ENCODE data around the gene RAB3D.
A peak's percentile ranks its signal among the peaks of the same experiment; 100 is the strongest.
"Not testable (repeated sequence)": the region's sequence is repeated elsewhere in the genome, so short reads cannot be mapped to it uniquely, and the experiment has no call there.

Gene RAB3D, protein sequence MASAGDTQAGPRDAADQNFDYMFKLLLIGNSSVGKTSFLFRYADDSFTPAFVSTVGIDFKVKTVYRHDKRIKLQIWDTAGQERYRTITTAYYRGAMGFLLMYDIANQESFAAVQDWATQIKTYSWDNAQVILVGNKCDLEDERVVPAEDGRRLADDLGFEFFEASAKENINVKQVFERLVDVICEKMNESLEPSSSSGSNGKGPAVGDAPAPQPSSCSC

DNA sequence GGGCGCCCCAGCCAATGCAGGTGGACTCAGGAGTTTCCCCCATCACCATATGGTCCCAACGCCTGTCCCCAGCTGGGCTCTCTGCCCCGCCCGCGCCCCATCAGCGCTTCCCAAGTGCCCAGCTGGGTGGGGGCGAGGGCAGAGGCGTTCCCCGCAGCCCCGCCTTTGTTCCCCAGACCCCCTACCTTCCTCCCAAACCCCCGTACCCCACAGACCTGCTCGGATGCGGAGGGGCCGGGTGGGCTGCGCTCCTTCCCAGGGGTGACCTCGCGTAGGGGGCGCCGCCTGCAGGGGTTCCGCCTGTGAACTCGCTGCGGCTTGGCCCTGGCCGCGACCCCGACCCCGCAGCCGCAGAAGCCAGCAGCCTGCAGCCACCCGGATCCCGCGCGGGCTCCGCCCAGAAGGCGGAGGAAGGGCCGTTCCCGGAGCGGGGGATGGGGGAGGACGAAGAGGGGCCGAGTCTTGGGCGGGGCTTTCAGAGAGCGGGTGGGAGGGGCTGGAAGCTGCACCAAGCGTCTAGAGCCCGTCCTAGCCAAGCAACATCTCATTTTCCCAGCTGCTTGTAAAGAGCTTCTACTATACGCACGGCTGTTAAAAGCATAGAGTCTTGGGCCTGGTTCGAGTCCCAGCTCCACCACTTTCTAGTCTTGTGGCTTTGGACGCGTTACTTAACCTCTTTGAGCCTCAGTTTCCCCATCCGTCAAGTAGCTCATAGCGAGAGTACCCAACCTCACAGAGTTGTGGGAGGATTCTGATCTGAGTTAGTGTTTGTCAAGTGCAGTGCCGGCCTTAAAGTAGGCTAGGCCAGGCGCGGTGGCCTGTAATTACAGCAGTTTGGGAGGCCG lies at the start of gene RAB3D:
TSS of gene RAB3D (minus strand) at position 404 of the 845 bp plus-strand sequence. CDS start 2,258 bp downstream, outside the sequence.
- DNase-seq (ENCODE audit: low read depth in 2 of 2) = peak; percentile 48 to 61

- no peak for DNase-seq (ENCODE audit: low read depth in 2 of 2)
Observed at GRCh38 chr19:11387162-11388034, 47.9 kb upstream of the RAB3D start.

DNA sequence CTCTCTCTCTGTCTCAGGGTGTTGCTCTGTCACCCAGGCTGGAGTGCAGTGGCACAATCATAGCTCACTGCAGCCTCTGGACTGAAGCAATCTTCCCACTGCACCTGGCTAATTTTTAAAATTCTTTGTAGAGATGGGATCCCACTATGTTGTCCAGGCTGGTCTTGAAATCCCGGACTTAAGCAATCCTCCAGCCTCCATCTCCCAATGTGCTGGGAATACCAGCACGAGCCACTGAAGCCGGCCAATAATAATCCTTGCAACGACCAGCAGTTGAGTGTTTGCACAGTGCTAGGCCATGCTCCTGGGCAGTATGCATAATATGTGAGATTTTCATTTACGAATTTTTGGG lies 45.3 kb upstream of the RAB3D start:
- no peak for DNase-seq (ENCODE audit: low read depth in 2 of 2)

GRCh38 chr19:11383706-11384048 lies 44.2 kb upstream of the RAB3D start:
- DNase-seq (ENCODE audit: low read depth in 2 of 2) = no peak

DNA sequence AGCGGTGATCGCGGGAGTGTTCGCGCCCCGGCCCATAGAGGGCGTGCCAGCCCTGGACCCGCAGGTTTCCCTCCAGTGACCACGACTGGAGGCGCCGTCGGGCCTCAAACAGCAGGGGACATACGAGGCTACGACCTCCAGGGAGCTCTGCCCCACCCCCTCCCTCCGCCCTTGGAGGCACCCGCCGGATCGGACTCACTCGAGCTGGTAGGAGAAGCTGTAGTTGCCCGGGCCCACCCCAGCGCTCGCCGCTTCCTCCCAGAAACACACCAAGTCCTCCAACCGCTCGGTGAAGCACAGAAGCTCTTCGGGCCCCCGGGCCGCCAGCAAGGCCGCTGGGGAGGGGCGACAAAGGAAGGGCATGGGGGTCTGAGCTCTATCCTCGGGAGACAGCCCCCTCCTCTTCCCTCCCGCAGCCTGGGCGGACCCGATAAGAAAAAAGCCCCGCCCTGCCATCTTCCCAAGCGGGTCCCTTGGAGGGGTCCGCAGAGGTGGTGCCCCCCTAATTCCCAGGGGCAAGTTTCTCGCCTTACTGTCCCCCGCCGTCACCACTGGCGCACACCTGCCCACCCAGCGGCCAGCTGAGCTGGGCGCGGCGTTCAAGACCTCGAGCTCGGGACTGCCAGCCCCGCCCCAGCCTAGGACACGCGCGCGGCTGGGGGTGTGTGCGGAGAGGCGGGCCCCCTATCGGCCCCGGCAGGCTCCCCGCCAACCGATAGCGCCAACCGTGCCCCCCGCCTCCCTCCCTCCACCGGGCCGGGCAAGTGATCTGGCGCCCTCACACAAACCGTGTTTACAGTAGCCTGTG lies 43.6 kb upstream of the RAB3D start:
- DNase-seq (ENCODE audit: low read depth in 2 of 2) = no peak

DNA sequence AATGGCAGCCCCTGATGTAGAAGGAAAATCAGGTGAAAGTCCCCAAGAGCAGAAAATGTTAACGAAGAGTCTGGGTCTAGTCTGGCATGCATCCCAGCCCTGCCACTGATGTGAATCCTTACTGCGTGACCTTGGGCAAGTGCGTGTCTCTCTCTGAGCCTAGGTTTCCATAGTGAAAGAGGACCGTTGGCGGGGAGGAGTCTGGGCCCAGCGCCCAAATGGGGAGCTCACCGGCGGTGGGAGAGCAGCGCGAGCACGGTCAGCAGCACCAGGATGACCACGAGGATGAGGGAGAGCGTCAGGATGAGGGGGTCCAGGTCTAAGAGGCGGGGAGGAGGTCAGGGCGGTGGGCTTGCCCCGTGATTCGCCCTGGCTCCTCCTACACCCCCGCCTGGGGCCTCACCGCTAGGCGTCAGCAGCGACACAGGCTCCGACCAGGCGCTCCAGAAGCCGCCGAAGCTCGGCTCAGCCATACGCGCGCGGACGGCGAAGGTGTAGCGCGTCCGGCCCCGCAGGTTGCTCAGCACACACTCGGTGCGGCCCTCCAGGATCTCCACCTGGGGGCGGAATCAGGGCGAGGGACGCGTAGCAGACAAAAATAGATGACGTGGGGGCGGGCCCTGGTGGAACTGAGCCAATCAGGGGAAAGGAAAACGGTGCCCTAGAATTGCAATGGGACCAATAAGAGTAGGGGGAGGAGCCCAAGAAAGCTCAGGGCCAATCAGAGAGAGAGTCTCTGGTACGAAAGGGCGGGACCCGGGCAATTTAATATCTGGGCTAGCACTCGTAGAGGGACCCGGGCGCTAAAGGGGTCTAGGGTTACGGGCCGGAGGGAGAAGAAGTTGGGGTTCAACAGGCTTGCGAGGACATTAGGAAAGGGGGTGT lies 41.4 kb upstream of the RAB3D start:
- DNase-seq (ENCODE audit: low read depth in 2 of 2) = peak; percentile 82 to 90

DNA sequence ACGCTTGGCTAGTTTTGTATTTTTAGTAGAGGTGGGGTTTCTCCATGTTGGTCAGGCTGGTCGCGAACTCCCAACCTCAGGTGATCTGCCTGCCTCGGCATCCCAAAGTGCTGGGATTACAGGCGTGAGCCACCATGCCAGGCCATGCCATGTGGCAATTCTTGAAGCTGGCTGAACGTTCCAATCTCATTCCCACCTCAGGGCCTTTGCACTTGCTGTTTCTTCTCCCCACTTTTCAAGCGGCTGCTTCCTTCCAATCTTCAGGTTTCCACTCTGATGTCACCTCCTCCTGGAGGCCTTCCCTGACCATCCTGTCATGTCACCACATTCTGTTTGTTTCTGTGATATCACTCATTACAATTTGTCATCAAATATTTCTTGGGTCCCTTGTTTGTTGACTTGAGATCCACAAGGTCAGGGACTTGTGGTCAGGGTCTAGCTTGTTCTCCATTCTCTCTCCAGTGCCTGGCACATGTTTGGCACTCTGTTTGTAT lies 40.4 kb upstream of the RAB3D start:
- no peak for DNase-seq (ENCODE audit: low read depth in 2 of 2)

DNA sequence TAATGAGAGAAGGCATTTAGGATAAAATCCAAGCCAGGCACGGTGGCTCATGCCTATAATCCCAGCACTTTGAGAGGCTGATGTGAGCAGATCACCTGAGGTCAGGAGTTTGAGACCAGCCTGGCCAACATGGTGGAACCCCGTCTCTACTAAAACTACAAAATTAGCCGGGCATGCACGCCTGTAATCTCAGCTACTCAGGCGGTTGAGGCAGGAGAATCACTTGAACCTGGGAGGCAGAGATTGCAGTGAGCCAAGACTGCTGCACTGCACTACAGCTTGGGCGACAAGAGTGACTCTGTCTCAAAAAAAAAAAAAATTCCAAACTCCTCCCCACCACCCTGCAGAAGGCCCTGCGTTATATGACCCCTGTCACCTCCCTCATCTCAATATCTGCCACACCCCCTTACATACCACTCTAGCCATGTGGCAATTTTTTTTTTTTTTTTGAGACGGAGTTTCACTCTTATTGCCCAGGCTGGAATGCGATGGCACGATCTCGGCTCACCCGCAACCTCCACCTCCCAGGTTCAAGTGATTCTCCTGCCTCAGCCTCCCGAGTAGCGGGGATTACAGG lies 39.9 kb upstream of the RAB3D start:
- DNase-seq (ENCODE audit: low read depth in 2 of 2) = not testable (repeated sequence)

- no peak for DNase-seq (ENCODE audit: low read depth in 2 of 2)
Observed at GRCh38 chr19:11378319-11379189, 39.1 kb upstream of the RAB3D start.

DNA sequence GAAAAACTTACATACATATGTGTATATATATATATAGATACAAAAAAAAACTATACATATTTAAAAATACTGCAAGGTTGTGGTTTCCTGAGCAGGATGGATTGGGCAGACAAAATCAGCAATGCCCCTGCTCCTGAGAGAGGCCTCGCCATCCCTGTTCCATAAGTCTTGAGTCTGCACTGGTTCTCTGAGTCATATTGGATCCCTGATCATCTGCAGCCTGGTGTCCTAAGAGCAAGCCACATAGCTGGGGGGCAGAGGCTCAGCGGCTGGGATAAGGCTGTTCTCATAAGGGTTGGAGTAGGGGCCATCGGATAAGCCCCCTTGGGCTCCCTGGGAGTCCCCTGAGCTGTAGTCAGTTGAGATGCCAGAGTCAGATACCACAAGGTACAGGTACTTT lies 38.3 kb upstream of the RAB3D start:
- no peak for DNase-seq (ENCODE audit: low read depth in 2 of 2)

GRCh38 chr19:11377237-11377636 lies 37.8 kb upstream of the RAB3D start:
- DNase-seq (ENCODE audit: low read depth in 2 of 2) = no peak

GRCh38 chr19:11375143-11375948 lies 35.9 kb upstream of the RAB3D start:
- peak in 1 of 2 donors; percentile 32 for DNase-seq (ENCODE audit: low read depth in 2 of 2)

- peak; percentile 88 to 91 for DNase-seq (ENCODE audit: low read depth in 2 of 2)
Observed at GRCh38 chr19:11374433-11375142, 35.1 kb upstream of the RAB3D start, which contains the start of gene SWSAP1. SWSAP1 (plus strand) TSS chr19:11374666; CDS start chr19:11374681, 15 bp downstream.

GRCh38 chr19:11373885-11374432 lies 34.5 kb upstream of the RAB3D start:
- no peak for DNase-seq (ENCODE audit: low read depth in 2 of 2)

DNA sequence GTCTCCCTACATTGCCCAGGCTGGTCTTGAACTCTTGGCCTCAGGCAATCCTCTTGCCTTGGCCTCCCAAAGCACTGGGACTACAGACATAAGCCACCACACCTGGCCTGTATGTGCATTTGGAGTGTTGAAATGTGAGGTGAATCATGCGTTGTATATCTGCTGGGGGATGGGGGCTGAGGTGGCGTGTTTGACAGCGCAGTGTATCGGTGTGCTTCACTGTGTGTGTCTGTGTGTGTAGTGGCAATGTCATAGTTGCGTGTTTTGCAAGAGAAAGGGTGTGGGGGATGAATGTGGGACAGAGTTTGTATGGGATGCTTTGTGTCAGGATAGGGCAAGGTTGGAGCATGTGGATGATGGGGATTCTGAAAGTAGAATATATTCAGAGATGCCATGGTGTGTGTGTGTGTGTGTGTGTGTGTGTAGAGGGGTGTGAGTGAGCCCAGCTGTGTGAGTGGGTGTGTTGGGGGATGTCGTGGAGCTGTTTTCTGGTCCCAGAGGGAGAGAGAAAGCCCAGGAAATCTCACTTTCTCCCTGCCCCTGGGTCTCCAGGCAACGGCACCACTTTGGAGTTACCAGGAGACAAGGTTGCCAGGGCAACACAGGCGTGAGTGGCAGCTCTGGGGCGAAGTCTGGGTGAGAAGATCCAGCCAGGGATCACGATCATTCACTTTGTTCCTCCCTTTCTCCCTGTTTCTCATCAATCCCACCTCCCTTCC lies 33.9 kb upstream of the RAB3D start:
- no peak for DNase-seq (ENCODE audit: low read depth in 2 of 2)

GRCh38 chr19:11370744-11371143 lies 31.3 kb upstream of the RAB3D start:
- DNase-seq (ENCODE audit: low read depth in 2 of 2) = no peak

All from stimulated activated CD8-positive, alpha-beta memory T cell treated with anti-CD3 and anti-CD28 coated beads, Interleukin-7, amount 100 ng/mL, for 1 hour (primary cell).